B cell (primary cell): ENCODE results near the gene TWIST2. TPM values are rescaled to one million over a fixed set of nuclear protein-coding genes. Genes with fewer than 3 reads are reported as not detected.

ENCODE experiments used
- ATAC-seq: fragments of 200-7000 bp; cut with Tn5 transposase; one replicate; pipeline ENCODE4 v1.10.0; 2021; ENCODE audit warnings: low read depth, mild to moderate bottlenecking, moderate number of reproducible peaks, moderate library complexity
- CTCF ChIA-PET: fragments of 350-600 bp; sonication (Branson Sonifier 250); formaldehyde crosslinking; loops from one replicate; lab custom pipeline; 2021; ENCODE audit warnings: antibody characterized with exemption, inconsistent platforms; lab: Charles Lee
- POLR2A ChIA-PET: fragments of 350-600 bp; sonication (Branson Sonifier 250); formaldehyde crosslinking; loops from one replicate; lab custom pipeline; 2021; ENCODE audit warnings: antibody characterized with exemption; lab: Charles Lee
- DNase-seq: peaks from one replicate; pipeline ENCODE4 v3.0.0; 2013
- H2AFZ ChIP-seq: 2 replicates; pipeline ENCODE4 v1.6.1; 2012; ENCODE audit warnings: mild to moderate bottlenecking, low read depth, low read length; ENCODE audit not compliant: insufficient read depth, poor library complexity, severe bottlenecking
- H3K27ac ChIP-seq, 2 donors: 1 replicate in 1 of 2; 2 replicates in 1 of 2; pipeline ENCODE4 v1.5.1; 2012 to 2013; ENCODE audit warnings: low read length in 2 of 2, mild to moderate bottlenecking in 2 of 2, moderate library complexity in 1 of 2
- H3K27me3 ChIP-seq, 4 experiments: fragments of 200-600 bp in 1 of 4; sonication (generic) in 1 of 4; replicated peaks in 1 of 4; 1 replicate in 2 of 4; 2 replicates in 2 of 4; pipeline versions ENCODE4 v1.6.1 to v1.7.0; 2013 to 2016; ENCODE audit warnings: low read length in 3 of 4, mild to moderate bottlenecking in 2 of 4, mixed read lengths in 1 of 4, moderate library complexity in 1 of 4; ENCODE audit not compliant: insufficient read depth in 4 of 4, control insufficient read depth in 3 of 4; ENCODE audit errors: control extremely low read depth in 1 of 4
- H3K36me3 ChIP-seq, 2 experiments: replicated peaks in 1 of 2; 1 replicate in 1 of 2; 2 replicates in 1 of 2; pipeline versions ENCODE4 v1.6.1 to v1.7.1; 2013; ENCODE audit warnings: low read length in 1 of 2; ENCODE audit not compliant: insufficient read depth in 2 of 2, control insufficient read depth in 1 of 2; ENCODE audit errors: control extremely low read depth in 1 of 2, extremely low read depth in 1 of 2
- H3K4me1 ChIP-seq, 2 donors: fragments of 200-600 bp in 1 of 2; sonication (generic) in 1 of 2; 1 replicate in 1 of 2; 2 replicates in 1 of 2; pipeline versions ENCODE4 v1.5.1 to v1.6.1; 2013 to 2017; ENCODE audit warnings: low read length in 2 of 2; ENCODE audit not compliant: control insufficient read depth in 2 of 2, insufficient read depth in 2 of 2
- H3K4me2 ChIP-seq: replicated peaks from 2 replicates; pipeline ENCODE3; 2012; ENCODE audit warnings: mild to moderate bottlenecking, low read depth, low read length; ENCODE audit not compliant: poor library complexity, severe bottlenecking
- H3K4me3 ChIP-seq, 5 experiments: fragments of 200-600 bp in 1 of 5; sonication (generic) in 1 of 5; 1 replicate in 3 of 5; 2 replicates in 2 of 5; pipeline versions ENCODE4 v1.5.1 to v1.7.0; 2011 to 2016; ENCODE audit warnings: low read length in 4 of 5, mild to moderate bottlenecking in 4 of 5, low read depth in 2 of 5, control low read depth in 1 of 5, moderate library complexity in 1 of 5; ENCODE audit not compliant: insufficient read depth in 1 of 5; ENCODE audit errors: control extremely low read depth in 1 of 5, extremely low read depth in 1 of 5
- H3K79me2 ChIP-seq: fragments of 200-600 bp; sonication (generic); one replicate; pipeline ENCODE4 v1.6.0; 2016; ENCODE audit warnings: low read length; ENCODE audit not compliant: control insufficient read depth, insufficient read depth
- H3K9ac ChIP-seq: fragments of 200-600 bp; sonication (generic); 2 replicates; pipeline ENCODE4 v1.6.1; 2017; ENCODE audit warnings: mild to moderate bottlenecking, low read length, moderate library complexity
- H3K9me3 ChIP-seq, 3 donors: one replicate each; pipeline versions ENCODE4 v1.6.1 to v1.7.1; 2013; ENCODE audit warnings: low read length in 2 of 3; ENCODE audit not compliant: control insufficient read depth in 2 of 3, insufficient read depth in 1 of 3; ENCODE audit errors: control extremely low read depth in 1 of 3
- H4K20me1 ChIP-seq: 2 replicates; pipeline ENCODE4 v1.6.0; 2012; ENCODE audit warnings: mild to moderate bottlenecking, low read length; ENCODE audit not compliant: insufficient read depth, control insufficient read depth, poor library complexity, severe bottlenecking
- H3K27ac Mint-ChIP-seq: one replicate; pipeline ENCODE4 v1.8.0; 2021; ENCODE audit warnings: mixed read lengths
- H3K27me3 Mint-ChIP-seq: one replicate; pipeline ENCODE4 v1.8.0; 2021; ENCODE audit warnings: mixed read lengths
- H3K4me1 Mint-ChIP-seq: one replicate; pipeline ENCODE4 v1.8.0; 2021; ENCODE audit warnings: mixed read lengths
- H3K4me3 Mint-ChIP-seq: one replicate; pipeline ENCODE4 v1.8.0; 2021; ENCODE audit warnings: mixed read lengths
- H3K9me3 Mint-ChIP-seq: one replicate; pipeline ENCODE4 v1.8.0; 2022; ENCODE audit warnings: mixed read lengths; ENCODE audit not compliant: insufficient read depth
- EZH2 ChIP-seq: IDR thresholded peaks from 2 replicates; pipeline ENCODE4 v1.6.1; 2012; ENCODE audit warnings: borderline replicate concordance, low read depth, mild to moderate bottlenecking, moderate library complexity, low read length; ENCODE audit not compliant: insufficient read depth, poor library complexity, severe bottlenecking
- WGBS: methylation state at CpG from one replicate; pipeline ENCODE4 v1.1.5; 2013; ENCODE audit warnings: missing lambda C conversion rate; ENCODE audit not compliant: insufficient coverage; 5-methylcytosine and 5-hydroxymethylcytosine counted together
- intact Hi-C: fragments of 100-400 bp; cut with micrococcal nuclease; formaldehyde crosslinking; loops from one replicate; pipeline ENCODE4 v1.10.0; 2022
- polyA plus RNA-seq: library from polyadenylated mRNA; depleted of rRNA; stranded (reverse); fragments of >200 nt; gene quantifications from 2 replicates; pipeline ENCODE4 v1.2.3, GENCODE V29; 2012
- total RNA-seq, 2 donors: library from RNA; stranded (reverse); fragments of 120-200 nt in 1 of 2; gene quantifications; 1 replicate in 1 of 2; 2 replicates in 1 of 2; pipeline versions ENCODE4 v1.2.3 to v1.2.4, GENCODE V29; 2013 to 2022
- TF ChIP-seq, protein P1 (sequence below): fragments of 200-600 bp; IDR thresholded peaks from one replicate; pipeline ENCODE4 v1.8.0; 2022; ENCODE audit warnings: antibody characterized with exemption, mild to moderate bottlenecking

Gene TWIST2
- total and polyA plus RNA-seq, 2 donors (not counting 1 experiment from before 2014, with no cell fraction given), result 0.07 TPM; not detected in 1

DNA sequence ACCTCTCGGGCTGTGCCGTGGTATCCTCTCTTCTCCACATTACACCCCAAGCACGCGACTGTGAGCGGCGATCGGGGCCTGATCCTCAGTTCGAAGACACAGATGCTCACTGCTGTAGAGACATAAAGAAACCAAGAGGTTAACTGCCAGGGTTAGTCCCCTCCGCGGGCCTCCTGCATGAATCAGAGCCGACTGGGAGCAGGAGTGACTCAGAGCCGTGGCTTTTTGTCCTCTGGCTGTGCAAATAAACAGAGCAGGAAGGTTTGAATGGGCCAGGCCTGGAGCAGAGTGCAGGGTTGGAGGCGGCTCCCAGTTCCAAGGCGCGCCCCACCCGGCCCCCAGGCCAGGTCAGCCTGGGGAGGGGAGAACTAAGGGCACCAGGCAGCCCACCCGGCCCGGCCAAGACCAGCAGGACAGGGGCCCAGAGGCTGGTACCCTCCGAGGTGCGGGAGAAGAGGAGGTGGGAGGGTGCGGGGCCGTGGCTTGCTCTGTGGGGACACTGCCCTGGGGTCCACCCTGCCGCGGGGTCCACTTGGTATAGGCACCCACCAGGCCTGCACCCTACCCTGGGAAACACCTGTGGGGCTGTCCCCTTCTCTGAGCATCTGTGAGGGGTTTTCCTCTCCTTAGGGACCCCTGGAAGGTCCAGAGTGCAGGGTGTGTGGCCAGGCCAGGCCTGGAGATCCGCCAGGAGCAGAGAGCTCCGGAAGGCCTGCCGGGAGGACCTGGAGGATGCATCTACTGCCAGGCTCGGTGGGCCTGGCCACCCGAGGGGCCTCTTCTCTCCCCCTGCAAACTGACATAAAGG lies 16.5 kb downstream of the TWIST2 start:
- H3K27me3 ChIP-seq, result no peaks in the 10 kb centered on the region
- ChIA-PET POLR2A (no interaction called here), CTCF (no interaction called here)
- intact Hi-C loops, result no loop called here
- H3K4me2 ChIP-seq, result no peak overlapping the region
- H4K20me1 ChIP-seq, result no peaks in the 10 kb centered on the region
- no peak overlapping the region for H3K4me3 ChIP-seq
- no peaks in the 10 kb centered on the region for H3K79me2 ChIP-seq
- Mint-ChIP-seq H3K4me3 (no peak overlapping the region), H3K4me1 (no peaks in the 10 kb centered on the region), H3K27ac (no peak overlapping the region), H3K9me3 (no peaks in the 10 kb centered on the region), H3K27me3 (peaks cover 5% of the 10 kb centered on the region)
- H3K27ac ChIP-seq, result no peak overlapping the region
- H3K9ac ChIP-seq, result no peak overlapping the region
- peaks cover 0 to 9% (median 0%) of the 10 kb centered on the region in 3 donors for H3K9me3 ChIP-seq
- TF ChIP-seq, protein P1, sequence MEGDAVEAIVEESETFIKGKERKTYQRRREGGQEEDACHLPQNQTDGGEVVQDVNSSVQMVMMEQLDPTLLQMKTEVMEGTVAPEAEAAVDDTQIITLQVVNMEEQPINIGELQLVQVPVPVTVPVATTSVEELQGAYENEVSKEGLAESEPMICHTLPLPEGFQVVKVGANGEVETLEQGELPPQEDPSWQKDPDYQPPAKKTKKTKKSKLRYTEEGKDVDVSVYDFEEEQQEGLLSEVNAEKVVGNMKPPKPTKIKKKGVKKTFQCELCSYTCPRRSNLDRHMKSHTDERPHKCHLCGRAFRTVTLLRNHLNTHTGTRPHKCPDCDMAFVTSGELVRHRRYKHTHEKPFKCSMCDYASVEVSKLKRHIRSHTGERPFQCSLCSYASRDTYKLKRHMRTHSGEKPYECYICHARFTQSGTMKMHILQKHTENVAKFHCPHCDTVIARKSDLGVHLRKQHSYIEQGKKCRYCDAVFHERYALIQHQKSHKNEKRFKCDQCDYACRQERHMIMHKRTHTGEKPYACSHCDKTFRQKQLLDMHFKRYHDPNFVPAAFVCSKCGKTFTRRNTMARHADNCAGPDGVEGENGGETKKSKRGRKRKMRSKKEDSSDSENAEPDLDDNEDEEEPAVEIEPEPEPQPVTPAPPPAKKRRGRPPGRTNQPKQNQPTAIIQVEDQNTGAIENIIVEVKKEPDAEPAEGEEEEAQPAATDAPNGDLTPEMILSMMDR, result no peak
- TF ChIP-seq EZH2, result no peak
- no peak for DNase-seq
- WGBS, result 67% methylated on average over 27 of the region's 29 CpGs
- no peak overlapping the region for H2AFZ ChIP-seq
- no peaks in the 10 kb centered on the region for H3K36me3 ChIP-seq
- no peaks in the 10 kb centered on the region for H3K4me1 ChIP-seq
- no peak for ATAC-seq

DNA sequence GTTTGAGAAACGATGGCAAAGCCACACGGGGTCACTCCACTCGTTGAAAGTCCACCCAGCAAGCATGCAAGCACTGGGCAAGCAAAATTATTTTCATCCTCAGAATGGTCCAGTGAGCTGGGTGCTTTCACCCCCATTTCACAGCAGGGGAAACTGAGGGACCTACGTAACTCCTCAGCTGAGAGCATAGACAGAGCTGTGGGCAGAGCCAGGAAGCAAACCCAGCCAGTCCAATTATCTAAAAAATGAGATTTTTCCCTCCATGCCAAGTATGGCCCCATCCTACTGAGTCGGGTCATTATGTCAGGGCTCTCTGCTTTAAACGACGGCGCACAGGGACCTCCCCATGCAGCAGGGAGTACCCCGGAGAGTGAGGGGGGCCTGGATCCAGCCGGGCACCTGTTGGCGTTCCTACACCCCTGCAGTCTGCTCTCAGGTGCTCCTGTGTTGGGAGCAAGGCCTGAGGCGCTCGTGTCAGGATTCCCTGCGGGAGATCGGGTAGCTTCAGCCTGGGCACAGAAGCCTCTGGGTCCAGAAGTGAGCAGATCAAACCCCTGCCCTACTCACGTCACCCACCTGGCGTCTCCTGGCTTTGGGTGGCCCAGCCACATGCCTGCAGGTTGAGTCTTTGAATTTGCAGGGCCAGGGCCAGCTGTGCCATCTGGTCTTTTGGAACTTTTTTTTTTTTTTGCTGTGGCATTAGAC lies 17.3 kb downstream of the TWIST2 start:
- Histone ChIP-seq H3K4me3 (no peak overlapping the region), H4K20me1 (no peaks in the 10 kb centered on the region), H3K4me2 (no peak overlapping the region), H3K4me1 (no peaks in the 10 kb centered on the region), H2AFZ (no peak overlapping the region), H3K36me3 (no peaks in the 10 kb centered on the region), H3K9me3 (peaks cover 0 to 12% (median 0%) of the 10 kb centered on the region in 3 donors), H3K79me2 (no peaks in the 10 kb centered on the region), H3K9ac (no peak overlapping the region), H3K27ac (no peak overlapping the region), H3K27me3 (no peaks in the 10 kb centered on the region)
- 85% methylated on average over 16 of the region's 17 CpGs for WGBS
- ChIA-PET CTCF (no interaction called here), POLR2A (no interaction called here)
- no peak for ATAC-seq
- H3K27ac Mint-ChIP-seq, result no peak overlapping the region
- intact Hi-C loops, result no loop called here
- peaks cover 5% of the 10 kb centered on the region for H3K27me3 Mint-ChIP-seq
- H3K4me3 Mint-ChIP-seq, result no peak overlapping the region
- H3K4me1 Mint-ChIP-seq, result no peaks in the 10 kb centered on the region
- H3K9me3 Mint-ChIP-seq, result no peaks in the 10 kb centered on the region
- no peak for DNase-seq
- TF ChIP-seq, protein P1, result no peak
- no peak for TF ChIP-seq EZH2
